Panc1 (cell line): ENCODE measurements around the gene PRKAG2. TPM values are rescaled to one million over a fixed set of nuclear protein-coding genes. Genes with fewer than 3 reads are reported as not detected.

Experiments used
- ATAC-seq: fragments of 200-7000 bp; cut with Tn5 transposase; 2 replicates; pipeline ENCODE4 v1.9.1; 2020; ENCODE audit warnings: mild to moderate bottlenecking, moderate library complexity
- BruUV-seq: library from RNA; stranded (reverse); fragments of 400-500 nt; replicated peaks from 2 replicates; lab custom pipeline; 2021; lab: Mats Ljungman, UMichigan
- CTCF ChIA-PET: fragments of 300-600 bp; sonication (Branson Sonifier 250); formaldehyde crosslinking; loops from one replicate; lab custom pipeline; 2022; ENCODE audit warnings: antibody characterized with exemption; lab: Charles Lee
- POLR2A ChIA-PET: fragments of 300-600 bp; sonication (Branson Sonifier 250); formaldehyde crosslinking; loops from one replicate; lab custom pipeline; 2022; ENCODE audit warnings: antibody characterized with exemption; lab: Charles Lee
- DNase-seq: peaks from one replicate; pipeline ENCODE4 v3.0.0-alpha.2; 2010; ENCODE audit warnings: low read depth, low spot score
- H3K27ac ChIP-seq: 2 replicates; pipeline ENCODE4 v1.5.1; 2011; ENCODE audit warnings: mild to moderate bottlenecking, low read length, inconsistent platforms
- H3K27me3 ChIP-seq: fragments of 200-500 bp; sonication (Bioruptor generic); 2 replicates; pipeline ENCODE4 v1.6.0; 2014; ENCODE audit warnings: low read length, inconsistent platforms; ENCODE audit not compliant: control insufficient read depth, insufficient read depth
- H3K36me3 ChIP-seq: fragments of 200-500 bp; sonication (Bioruptor generic); 2 replicates; pipeline ENCODE4 v1.5.1; 2014; ENCODE audit warnings: inconsistent platforms, mild to moderate bottlenecking, low read length, moderate library complexity; ENCODE audit not compliant: control insufficient read depth, insufficient read depth
- H3K4me1 ChIP-seq: 2 replicates; pipeline ENCODE4 v1.5.1; 2011; ENCODE audit warnings: inconsistent platforms, mild to moderate bottlenecking, low read length, moderate library complexity; ENCODE audit not compliant: control insufficient read depth, insufficient read depth
- H3K4me3 ChIP-seq, 2 experiments: 2 replicates each; pipeline ENCODE4 v1.5.1; 2011 to 2012; ENCODE audit warnings: low read depth in 2 of 2, low read length in 2 of 2, mild to moderate bottlenecking in 2 of 2, inconsistent platforms in 1 of 2, moderate library complexity in 1 of 2
- H3K9me3 ChIP-seq: fragments of 200-500 bp; sonication (Bioruptor generic); 2 replicates; pipeline ENCODE4 v1.5.1; 2014; ENCODE audit warnings: low read depth, mild to moderate bottlenecking, inconsistent platforms, low read length, moderate library complexity; ENCODE audit not compliant: control insufficient read depth, insufficient read depth
- CTCF ChIP-seq: fragments of 450-650 bp; IDR thresholded peaks from 2 replicates; pipeline ENCODE4 v1.5.1; 2017; ENCODE audit warnings: mild to moderate bottlenecking
- POLR2AphosphoS5 ChIP-seq: IDR thresholded peaks from 2 replicates; pipeline ENCODE4 v1.6.1; 2012; ENCODE audit warnings: mild to moderate bottlenecking, low read depth, low read length, moderate library complexity
- REST ChIP-seq, 2 experiments: IDR thresholded peaks; 2 replicates each; pipeline ENCODE4 v1.6.1; 2011 to 2012; ENCODE audit warnings: low read depth in 2 of 2, control low read depth in 1 of 2, low read length in 1 of 2, mild to moderate bottlenecking in 1 of 2, moderate library complexity in 1 of 2; ENCODE audit not compliant: insufficient read depth in 1 of 2
- SIN3A ChIP-seq: IDR thresholded peaks from 2 replicates; pipeline ENCODE4 v1.6.1; 2012; ENCODE audit warnings: low read depth, mild to moderate bottlenecking, low read length, moderate library complexity, borderline replicate concordance; ENCODE audit not compliant: insufficient read depth
- TCF7L2 ChIP-seq: IDR thresholded peaks from 2 replicates; pipeline ENCODE4 v1.6.1; 2011; ENCODE audit warnings: mild to moderate bottlenecking, low read depth, low read length, inconsistent platforms
- in situ Hi-C: cut with HindIII; loops from 2 replicates; pipeline ENCODE4 v1.10.0; 2016; ENCODE audit warnings: low sequenced_read_pairs, low pct_unique_long_range_greater_than_20kb
- intact Hi-C: fragments of 100-400 bp; cut with micrococcal nuclease; formaldehyde crosslinking; loops from one replicate; pipeline ENCODE4 v1.10.0; 2022; ENCODE audit not compliant: unreplicated experiment
- total RNA-seq: library from RNA; stranded (reverse); gene quantifications from one replicate; pipeline ENCODE4 v1.2.1, GENCODE V29; 2021; ENCODE audit not compliant: unreplicated experiment

PRKAG2 gene
- total RNA-seq, 1 experiment from 2014 or later = 71.6 TPM

GRCh38 chr7:151790095-151790829 is 86.7 kb downstream of the PRKAG2 start:
- DNase-seq (no peak), ATAC-seq (no peak)
- CTCF ChIA-PET = no interaction called here
- POLR2A ChIA-PET = interaction anchor here (0.6 kb wide), 1 partner anchor 63 kb away, joined by 3 read pairs; no protein-coding TSS in a partner anchor
- intact Hi-C loops = no loop called here
- no peaks in the 10 kb centered on the region for H3K4me1 ChIP-seq
- H3K27ac ChIP-seq = no peak overlapping the region
- no peaks in the 10 kb centered on the region for H3K27me3 ChIP-seq
- H3K9me3 ChIP-seq = no peaks in the 10 kb centered on the region
- in situ Hi-C loops = no loop called here
- BruUV-seq = no TSS peak
- H3K36me3 ChIP-seq = no peaks in the 10 kb centered on the region
- TF ChIP-seq REST (IDR thresholded peaks at IDR 0.05; ENCODE audit: insufficient read depth in 1 of 2, low read depth in 2 of 2, low read length in 1 of 2) (no peak), TCF7L2 (no peak), POLR2AphosphoS5 (no peak), CTCF (no peak), SIN3A (no peak)
- H3K4me3 ChIP-seq = no peak overlapping the region

- no peak overlapping the region for H3K27ac ChIP-seq
- intact Hi-C loops (loop anchor here (10.0 kb wide), 1 partner anchor 85 kb away; the partner anchor contains the start of gene PRKAG2), in situ Hi-C loops (no loop called here)
- ChIA-PET CTCF (no interaction called here), POLR2A (interaction anchor here (0.6 kb wide), 1 partner anchor 64 kb away, joined by 3 read pairs; no protein-coding TSS in a partner anchor)
- H3K4me3 ChIP-seq = no peak overlapping the region
- ATAC-seq (no peak), DNase-seq (no peak)
- TF ChIP-seq CTCF = no peak
- no peaks in the 10 kb centered on the region for H3K36me3 ChIP-seq
- H3K9me3 ChIP-seq = no peaks in the 10 kb centered on the region
- no TSS peak for BruUV-seq
- no peaks in the 10 kb centered on the region for H3K4me1 ChIP-seq
- no peaks in the 10 kb centered on the region for H3K27me3 ChIP-seq
Observed at GRCh38 chr7:151789380-151789947, 87.5 kb downstream of the PRKAG2 start.
